ENCODE data around the gene STOML3.

The STOML3 gene

GRCh38 chr13:38979891-38980749 lies 10.5 kb downstream of the STOML3 start:
- DNase-seq: peak; percentile 91

- peak; percentile 78 for DNase-seq
Measured at GRCh38 chr13:38970380-38971051, 20.1 kb downstream of the STOML3 start.

- no peak for DNase-seq
Measured at GRCh38 chr13:38969187-38969586, 21.4 kb downstream of the STOML3 start.

GRCh38 chr13:38967446-38967845 lies 23.2 kb downstream of the STOML3 start:
- DNase-seq: peak; percentile 39

GRCh38 chr13:38965281-38965680 lies 25.4 kb downstream of the STOML3 start:
- DNase-seq: peak; percentile 47

- no peak for DNase-seq
Measured at GRCh38 chr13:38960175-38960574, 30.5 kb downstream of the STOML3 start.

GRCh38 chr13:38957794-38958592 lies 32.6 kb downstream of the STOML3 start:
- DNase-seq: no peak

GRCh38 chr13:38954844-38955243 lies 35.8 kb downstream of the STOML3 start:
- DNase-seq: peak; percentile 27

- DNase-seq: peak; percentile 57
Measured at GRCh38 chr13:38954291-38954690, 36.3 kb downstream of the STOML3 start.

- no peak for DNase-seq
Measured at GRCh38 chr13:38952827-38953226, 37.8 kb downstream of the STOML3 start.

- DNase-seq: peak; percentile 89
Measured at GRCh38 chr13:38951525-38952313, 38.9 kb downstream of the STOML3 start.

GRCh38 chr13:38950987-38951386 lies 39.6 kb downstream of the STOML3 start:
- no peak for DNase-seq

GRCh38 chr13:38947054-38947453 lies 43.6 kb downstream of the STOML3 start:
- DNase-seq: no peak

- peak; percentile 58 for DNase-seq
Measured at GRCh38 chr13:38944219-38944618, 46.4 kb downstream of the STOML3 start.

GRCh38 chr13:38943231-38943630 lies 47.4 kb downstream of the STOML3 start:
- DNase-seq: no peak

GRCh38 chr13:38941353-38941945 lies 49.2 kb downstream of the STOML3 start:
- DNase-seq: peak; percentile 84

GRCh38 chr13:38933786-38934185 lies 56.8 kb downstream of the STOML3 start:
- DNase-seq: no peak

GRCh38 chr13:38922170-38922569 lies 68.5 kb downstream of the STOML3 start:
- DNase-seq: no peak

- no peak for DNase-seq
Measured at GRCh38 chr13:38921081-38921480, 69.5 kb downstream of the STOML3 start.
